Cerebellar cortex (tissue), 1 donor: Measurements from ENCODE around the gene MRGPRX2.

Source experiments
- DNase-seq: peaks from one replicate; pipeline ENCODE4 v3.0.0-alpha.2; 2015; ENCODE audit warnings: low spot score

MRGPRX2 gene

GRCh38 chr11:19060629-19061028, at the start of gene MRGPRX2:
Gene MRGPRX2 (minus strand): TSS chr11:19060717. CDS start chr11:19056402, 4,315 bp downstream.
- no peak for DNase-seq

- DNase-seq = no peak
Measured at GRCh38 chr11:19110295-19110694, 49.8 kb upstream of the MRGPRX2 start.

- DNase-seq = no peak
Measured at GRCh38 chr11:19107125-19107524, 46.6 kb upstream of the MRGPRX2 start.

- no peak for DNase-seq
Measured at GRCh38 chr11:19105011-19105410, 44.5 kb upstream of the MRGPRX2 start.

GRCh38 chr11:19102521-19102900, 42.0 kb upstream of the MRGPRX2 start:
- no peak for DNase-seq

GRCh38 chr11:19101796-19102520, 41.4 kb upstream of the MRGPRX2 start:
- no peak for DNase-seq

GRCh38 chr11:19100885-19101284, 40.4 kb upstream of the MRGPRX2 start:
- no peak for DNase-seq

- DNase-seq = no peak
Measured at GRCh38 chr11:19099093-19099492, 38.6 kb upstream of the MRGPRX2 start.

GRCh38 chr11:19094859-19095258, 34.3 kb upstream of the MRGPRX2 start:
- DNase-seq = no peak

- no peak for DNase-seq
Measured at GRCh38 chr11:19093976-19094375, 33.5 kb upstream of the MRGPRX2 start.

- DNase-seq = no peak
Measured at GRCh38 chr11:19092850-19093249, 32.3 kb upstream of the MRGPRX2 start.

GRCh38 chr11:19092342-19092741, 31.8 kb upstream of the MRGPRX2 start:
- DNase-seq = no peak

GRCh38 chr11:19091366-19091765, 30.8 kb upstream of the MRGPRX2 start:
- DNase-seq = no peak

- DNase-seq = no peak
Measured at GRCh38 chr11:19089421-19089820, 28.9 kb upstream of the MRGPRX2 start.

- DNase-seq = no peak
Measured at GRCh38 chr11:19088791-19089190, 28.3 kb upstream of the MRGPRX2 start.

GRCh38 chr11:19087658-19088057, 27.1 kb upstream of the MRGPRX2 start:
- DNase-seq = no peak

GRCh38 chr11:19084661-19085315, 24.3 kb upstream of the MRGPRX2 start:
- no peak for DNase-seq

GRCh38 chr11:19083166-19083565, 22.6 kb upstream of the MRGPRX2 start:
- no peak for DNase-seq

- no peak for DNase-seq
Measured at GRCh38 chr11:19080579-19080993, 20.1 kb upstream of the MRGPRX2 start.

GRCh38 chr11:19079643-19080440, 19.3 kb upstream of the MRGPRX2 start:
- DNase-seq = no peak

GRCh38 chr11:19077965-19078364, 17.4 kb upstream of the MRGPRX2 start:
- no peak for DNase-seq

- peak; percentile 42 for DNase-seq
Measured at GRCh38 chr11:19076744-19077589, 16.4 kb upstream of the MRGPRX2 start.
